ENCODE data around the gene PRR20E. TPM values are rescaled to one million over a fixed set of nuclear protein-coding genes. Genes with fewer than 3 reads are reported as not detected.
"Not testable (repeated sequence)": the region's sequence is repeated elsewhere in the genome, so short reads cannot be mapped to it uniquely, and the experiment has no call there.

The PRR20E gene
- not detected in 2 replicates for total RNA-seq

- not testable (repeated sequence) for DNase-seq (ENCODE audit: low spot score)
Measured at GRCh38 chr13:57166897-57167296, at the start of gene PRR20E. TSS of gene PRR20E (plus strand) at chr13:57167197. CDS start at chr13:57167584, 387 bp downstream.

DNA sequence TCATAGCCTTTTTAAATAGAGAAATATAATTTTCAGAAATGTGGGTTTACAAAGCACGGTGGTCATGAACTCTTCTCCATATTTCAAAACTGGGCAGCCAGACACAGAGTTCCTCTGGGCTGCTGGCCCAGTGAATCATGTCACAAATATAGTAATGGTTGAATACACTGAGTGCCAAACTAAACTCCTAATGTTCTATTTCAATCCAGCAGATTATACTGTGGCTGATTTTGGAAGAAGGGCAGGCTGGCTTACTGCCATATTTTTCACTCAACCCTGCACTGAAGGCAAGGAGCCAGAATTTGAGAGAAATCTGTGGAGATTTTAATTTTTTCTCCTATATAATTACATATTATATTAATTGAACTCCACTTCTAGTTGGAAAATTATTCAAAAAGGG is 43.3 kb upstream of the PRR20E start:
- peaks cover 4% of the 10 kb centered on the region for H3K9me3 Mint-ChIP-seq
- DNase-seq (ENCODE audit: low spot score), result no peak
- H3K36me3 Mint-ChIP-seq (ENCODE audit: low read depth), result no peaks in the 10 kb centered on the region
- intact Hi-C loops (cut with micrococcal nuclease), result no loop called here
- no peak overlapping the region for H3K27ac Mint-ChIP-seq
- H3K27me3 Mint-ChIP-seq (ENCODE audit: insufficient read depth), result no peaks in the 10 kb centered on the region
- H3K4me3 Mint-ChIP-seq, result no peak overlapping the region
- H3K4me1 Mint-ChIP-seq (ENCODE audit: low read depth), result no peaks in the 10 kb centered on the region

More at GRCh38 chr13:57166897-57167296, at the start of gene PRR20E:
- H3K9me3 Mint-ChIP-seq; H3K27me3 Mint-ChIP-seq (ENCODE audit: insufficient read depth); H3K4me1 Mint-ChIP-seq (ENCODE audit: low read depth); H3K4me3 Mint-ChIP-seq; H3K36me3 Mint-ChIP-seq (ENCODE audit: low read depth); intact Hi-C loops (cut with micrococcal nuclease); H3K27ac Mint-ChIP-seq: not testable (repeated sequence)

DNA sequence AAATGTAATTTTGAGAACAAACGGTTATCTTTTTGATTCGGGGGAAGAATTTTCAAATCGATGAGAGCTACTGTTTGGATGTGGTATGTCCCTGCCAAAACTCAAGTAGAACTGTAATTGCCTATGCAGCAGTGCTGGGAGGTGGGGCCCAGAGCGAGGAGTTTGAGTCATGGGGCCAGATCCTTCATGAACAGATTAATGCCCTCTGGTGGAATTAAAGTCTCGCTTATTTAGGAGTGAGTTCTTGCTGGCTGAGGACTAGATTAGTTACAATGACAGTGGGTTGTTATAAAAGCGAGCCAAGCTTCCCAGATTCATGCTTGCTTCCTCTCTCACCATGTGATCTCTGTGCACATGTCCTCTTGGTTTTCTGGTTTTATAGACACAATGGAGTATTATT is 38.1 kb upstream of the PRR20E start:
- Mint-ChIP-seq H3K27me3 (ENCODE audit: insufficient read depth) (no peaks in the 10 kb centered on the region), H3K4me3 (no peak overlapping the region), H3K27ac (no peak overlapping the region), H3K4me1 (ENCODE audit: low read depth) (no peaks in the 10 kb centered on the region), H3K9me3 (peaks cover 8% of the 10 kb centered on the region), H3K36me3 (ENCODE audit: low read depth) (no peaks in the 10 kb centered on the region)
- no peak for DNase-seq (ENCODE audit: low spot score)
- intact Hi-C loops (cut with micrococcal nuclease), result no loop called here

DNA sequence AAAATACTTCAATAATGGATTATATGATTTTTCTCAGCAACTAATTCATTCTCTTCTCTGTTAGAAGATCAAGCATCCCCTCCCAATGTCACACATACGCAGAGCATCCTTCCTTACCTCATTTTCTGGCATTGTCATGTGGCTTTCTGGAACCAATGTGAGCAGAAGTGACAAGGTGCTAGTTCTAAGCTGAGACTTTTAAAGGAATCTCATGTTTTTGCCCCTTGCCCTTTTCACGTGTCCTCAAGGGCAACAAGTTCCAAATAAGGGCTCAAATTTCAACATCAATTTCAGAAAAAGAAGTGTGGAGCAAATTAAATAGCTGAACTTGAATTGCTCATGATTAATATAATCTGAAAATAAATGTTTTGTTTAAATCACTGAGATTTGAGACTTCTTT is 30.9 kb upstream of the PRR20E start:
- no peak for DNase-seq (ENCODE audit: low spot score)
- no peak overlapping the region for H3K4me3 Mint-ChIP-seq
- no peaks in the 10 kb centered on the region for H3K27me3 Mint-ChIP-seq (ENCODE audit: insufficient read depth)
- no peaks in the 10 kb centered on the region for H3K4me1 Mint-ChIP-seq (ENCODE audit: low read depth)
- intact Hi-C loops (cut with micrococcal nuclease), result no loop called here
- no peaks in the 10 kb centered on the region for H3K36me3 Mint-ChIP-seq (ENCODE audit: low read depth)
- peaks cover 7% of the 10 kb centered on the region for H3K9me3 Mint-ChIP-seq
- H3K27ac Mint-ChIP-seq, result no peak overlapping the region

DNA sequence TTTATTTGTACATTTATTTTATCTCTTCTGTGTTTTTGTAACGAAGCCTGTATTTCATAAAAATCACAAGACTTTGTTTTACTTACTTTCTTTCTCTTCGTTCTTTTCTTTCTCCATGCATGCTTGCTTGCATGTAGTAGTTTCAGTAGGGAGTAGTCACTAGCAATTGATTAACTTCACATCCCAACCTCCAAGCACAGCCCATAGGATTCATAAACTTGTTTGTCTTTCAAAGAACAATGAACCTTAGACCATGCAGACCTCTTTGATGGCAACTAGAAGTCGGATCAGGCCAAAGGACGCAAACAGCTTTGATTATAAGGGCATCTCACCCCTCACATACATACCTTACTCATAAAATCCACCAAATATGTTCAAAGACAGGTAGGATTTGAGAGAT is 29.4 kb upstream of the PRR20E start:
- DNase-seq (ENCODE audit: low spot score), result no peak

GRCh38 chr13:57138988-57139387 is 28.0 kb upstream of the PRR20E start:
- Mint-ChIP-seq H3K36me3 (ENCODE audit: low read depth) (no peaks in the 10 kb centered on the region), H3K27ac (no peak overlapping the region), H3K4me1 (ENCODE audit: low read depth) (no peaks in the 10 kb centered on the region), H3K27me3 (ENCODE audit: insufficient read depth) (no peaks in the 10 kb centered on the region), H3K4me3 (no peak overlapping the region), H3K9me3 (peaks cover 4% of the 10 kb centered on the region)
- no peak for DNase-seq (ENCODE audit: low spot score)
- intact Hi-C loops (cut with micrococcal nuclease), result no loop called here

More for the DNA sequence above, 29.4 kb upstream of the PRR20E start:
- peaks cover 4% of the 10 kb centered on the region for H3K9me3 Mint-ChIP-seq
- H3K36me3 Mint-ChIP-seq (ENCODE audit: low read depth), result no peaks in the 10 kb centered on the region
- H3K4me3 Mint-ChIP-seq, result no peak overlapping the region
- H3K27ac Mint-ChIP-seq, result no peak overlapping the region
- intact Hi-C loops (cut with micrococcal nuclease), result no loop called here
- H3K4me1 Mint-ChIP-seq (ENCODE audit: low read depth), result no peaks in the 10 kb centered on the region
- no peaks in the 10 kb centered on the region for H3K27me3 Mint-ChIP-seq (ENCODE audit: insufficient read depth)

GRCh38 chr13:57139781-57140180 is 27.2 kb upstream of the PRR20E start:
- DNase-seq (ENCODE audit: low spot score); H3K4me1 Mint-ChIP-seq (ENCODE audit: low read depth); H3K4me3 Mint-ChIP-seq; H3K36me3 Mint-ChIP-seq (ENCODE audit: low read depth); H3K27me3 Mint-ChIP-seq (ENCODE audit: insufficient read depth); intact Hi-C loops (cut with micrococcal nuclease); H3K27ac Mint-ChIP-seq; H3K9me3 Mint-ChIP-seq: not testable (repeated sequence)

DNA sequence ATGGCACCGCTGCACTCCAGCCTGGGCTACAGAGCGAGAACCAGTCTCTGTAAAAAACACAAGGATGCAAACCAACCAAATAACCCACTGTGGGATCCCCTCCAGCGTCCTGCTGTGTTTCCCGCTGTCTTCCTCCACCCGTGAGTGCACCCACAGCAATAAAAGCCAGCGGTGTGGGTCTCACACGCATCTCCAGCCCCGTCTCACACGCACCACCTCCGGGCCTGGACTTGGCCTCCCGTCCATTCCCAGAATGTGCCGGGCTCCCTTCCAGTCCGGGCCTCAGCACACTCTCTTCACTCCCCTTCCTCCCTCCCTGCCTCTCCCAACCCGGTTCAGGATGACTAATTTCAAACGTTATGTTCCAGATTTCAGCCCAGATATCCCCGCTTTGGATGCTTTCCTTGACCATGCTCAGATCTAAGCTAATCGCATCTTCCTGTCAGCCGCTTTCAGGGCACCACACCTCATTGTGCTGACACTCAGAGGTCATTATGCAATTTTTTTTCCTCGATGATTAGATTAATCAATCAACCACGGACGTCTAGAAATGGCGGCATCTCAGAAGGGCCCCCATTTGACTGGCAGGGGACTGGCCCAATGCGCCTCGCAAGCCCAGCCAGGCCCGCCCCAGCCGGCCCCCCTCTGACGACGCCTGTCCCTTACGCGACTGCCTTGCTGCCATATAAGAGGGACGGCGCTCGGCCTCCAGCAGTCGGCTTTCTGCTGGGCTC is 26.6 kb upstream of the PRR20E start, which contains the start of gene PRR20A:
PRR20A (plus strand) TSS at position 684 of the 734 bp plus-strand sequence. CDS start 387 bp downstream, outside the sequence.
- H3K4me1 Mint-ChIP-seq (ENCODE audit: low read depth); H3K27ac Mint-ChIP-seq; H3K36me3 Mint-ChIP-seq (ENCODE audit: low read depth); intact Hi-C loops (cut with micrococcal nuclease); H3K9me3 Mint-ChIP-seq; H3K27me3 Mint-ChIP-seq (ENCODE audit: insufficient read depth); H3K4me3 Mint-ChIP-seq; DNase-seq (ENCODE audit: low spot score): not testable (repeated sequence)

DNA sequence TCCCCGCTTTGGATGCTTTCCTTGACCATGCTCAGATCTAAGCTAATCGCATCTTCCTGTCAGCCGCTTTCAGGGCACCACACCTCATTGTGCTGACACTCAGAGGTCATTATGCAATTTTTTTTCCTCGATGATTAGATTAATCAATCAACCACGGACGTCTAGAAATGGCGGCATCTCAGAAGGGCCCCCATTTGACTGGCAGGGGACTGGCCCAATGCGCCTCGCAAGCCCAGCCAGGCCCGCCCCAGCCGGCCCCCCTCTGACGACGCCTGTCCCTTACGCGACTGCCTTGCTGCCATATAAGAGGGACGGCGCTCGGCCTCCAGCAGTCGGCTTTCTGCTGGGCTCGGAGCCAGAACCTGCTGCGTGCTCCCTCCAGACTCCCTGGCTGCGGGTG is 19.8 kb upstream of the PRR20E start, which contains the start of gene PRR20B:
PRR20B (plus strand) TSS at position 301 of the 400 bp plus-strand sequence. CDS start 387 bp downstream, outside the sequence.
- intact Hi-C loops (cut with micrococcal nuclease); H3K27me3 Mint-ChIP-seq (ENCODE audit: insufficient read depth); DNase-seq (ENCODE audit: low spot score); H3K4me3 Mint-ChIP-seq; H3K4me1 Mint-ChIP-seq (ENCODE audit: low read depth); H3K9me3 Mint-ChIP-seq; H3K36me3 Mint-ChIP-seq (ENCODE audit: low read depth); H3K27ac Mint-ChIP-seq: not testable (repeated sequence)

GRCh38 chr13:57148106-57148505 is 18.9 kb upstream of the PRR20E start:
- H3K9me3 Mint-ChIP-seq; H3K4me1 Mint-ChIP-seq (ENCODE audit: low read depth); H3K36me3 Mint-ChIP-seq (ENCODE audit: low read depth); DNase-seq (ENCODE audit: low spot score); H3K27ac Mint-ChIP-seq; H3K4me3 Mint-ChIP-seq; intact Hi-C loops (cut with micrococcal nuclease); H3K27me3 Mint-ChIP-seq (ENCODE audit: insufficient read depth): not testable (repeated sequence)

DNA sequence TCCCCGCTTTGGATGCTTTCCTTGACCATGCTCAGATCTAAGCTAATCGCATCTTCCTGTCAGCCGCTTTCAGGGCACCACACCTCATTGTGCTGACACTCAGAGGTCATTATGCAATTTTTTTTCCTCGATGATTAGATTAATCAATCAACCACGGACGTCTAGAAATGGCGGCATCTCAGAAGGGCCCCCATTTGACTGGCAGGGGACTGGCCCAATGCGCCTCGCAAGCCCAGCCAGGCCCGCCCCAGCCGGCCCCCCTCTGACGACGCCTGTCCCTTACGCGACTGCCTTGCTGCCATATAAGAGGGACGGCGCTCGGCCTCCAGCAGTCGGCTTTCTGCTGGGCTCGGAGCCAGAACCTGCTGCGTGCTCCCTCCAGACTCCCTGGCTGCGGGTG is 13.2 kb upstream of the PRR20E start, which contains the start of gene PRR20C:
PRR20C (plus strand) TSS at position 301 of the 400 bp plus-strand sequence. CDS start 387 bp downstream, outside the sequence.
- H3K27ac Mint-ChIP-seq; H3K27me3 Mint-ChIP-seq (ENCODE audit: insufficient read depth); H3K4me1 Mint-ChIP-seq (ENCODE audit: low read depth); H3K36me3 Mint-ChIP-seq (ENCODE audit: low read depth); intact Hi-C loops (cut with micrococcal nuclease); H3K9me3 Mint-ChIP-seq; H3K4me3 Mint-ChIP-seq; DNase-seq (ENCODE audit: low spot score): not testable (repeated sequence)

GRCh38 chr13:57160332-57160731 is 6.7 kb upstream of the PRR20E start, which contains the start of gene PRR20D:
TSS of gene PRR20D (plus strand) at chr13:57160632. CDS start at chr13:57161019, 387 bp downstream.
- H3K36me3 Mint-ChIP-seq (ENCODE audit: low read depth); H3K27ac Mint-ChIP-seq; H3K27me3 Mint-ChIP-seq (ENCODE audit: insufficient read depth); DNase-seq (ENCODE audit: low spot score); H3K4me3 Mint-ChIP-seq; H3K9me3 Mint-ChIP-seq; H3K4me1 Mint-ChIP-seq (ENCODE audit: low read depth); intact Hi-C loops (cut with micrococcal nuclease): not testable (repeated sequence)

DNA sequence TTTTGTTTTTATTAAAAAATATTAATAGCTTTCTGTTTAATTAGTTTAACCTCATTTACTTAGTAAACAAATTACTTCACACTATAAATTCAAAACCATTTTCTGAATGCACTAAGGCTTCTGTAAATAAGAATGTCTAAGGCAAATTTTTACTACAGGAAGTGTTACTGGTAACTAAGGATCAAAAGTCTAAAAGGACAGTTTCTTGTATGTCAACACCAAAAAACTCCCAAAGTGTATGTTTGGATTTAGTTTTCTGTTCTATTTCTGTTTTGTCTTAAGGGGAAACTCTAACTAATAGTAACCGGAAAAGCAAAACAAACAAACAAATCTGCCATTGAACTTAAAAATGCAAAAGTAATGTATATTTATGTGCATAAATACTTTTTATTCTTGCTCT is 24.7 kb downstream of the PRR20E start:
- H3K36me3 Mint-ChIP-seq (ENCODE audit: low read depth), result no peaks in the 10 kb centered on the region

More for the DNA sequence above, 24.7 kb downstream of the PRR20E start:
- Mint-ChIP-seq H3K4me3 (no peak overlapping the region), H3K27ac (no peak overlapping the region), H3K4me1 (ENCODE audit: low read depth) (no peaks in the 10 kb centered on the region), H3K9me3 (no peaks in the 10 kb centered on the region), H3K27me3 (ENCODE audit: insufficient read depth) (no peaks in the 10 kb centered on the region)
- no peak for DNase-seq (ENCODE audit: low spot score)
- intact Hi-C loops (cut with micrococcal nuclease), result no loop called here
